Nephron (organoid): ENCODE measurements around the gene BAHD1.

Experiments
- H3K27ac Mint-ChIP-seq, 3 experiments: 2 replicates each; pipeline ENCODE4 v1.8.0; 2020; ENCODE audit warnings: mixed read lengths in 3 of 3, mild to moderate bottlenecking in 2 of 3, moderate library complexity in 1 of 3
- H3K27me3 Mint-ChIP-seq: 2 replicates; pipeline ENCODE4 v1.8.0; 2021; ENCODE audit warnings: low read depth, mild to moderate bottlenecking, moderate library complexity, mixed read lengths
- H3K36me3 Mint-ChIP-seq: 2 replicates; pipeline ENCODE4 v1.8.0; 2020; ENCODE audit warnings: low read depth, mixed read lengths
- H3K4me1 Mint-ChIP-seq: 2 replicates; pipeline ENCODE4 v1.8.0; 2020; ENCODE audit warnings: mixed read lengths
- H3K4me3 Mint-ChIP-seq, 3 experiments: 2 replicates each; pipeline ENCODE4 v1.8.0; 2020; ENCODE audit warnings: mild to moderate bottlenecking in 3 of 3, mixed read lengths in 3 of 3, moderate library complexity in 2 of 3
- H3K9me3 Mint-ChIP-seq: 2 replicates; pipeline ENCODE4 v1.8.0; 2020; ENCODE audit warnings: mixed read lengths
- CTCF ChIP-seq, 3 experiments: fragments of 200-600 bp; sonication (generic); IDR thresholded peaks; one replicate each; pipeline ENCODE4 v1.5.0; 2021; ENCODE audit warnings: antibody characterized with exemption in 3 of 3; ENCODE audit not compliant: unreplicated experiment in 3 of 3

The BAHD1 gene

GRCh38 chr15:40464595-40465185, 23.9 kb downstream of the BAHD1 start:
- H3K4me1 Mint-ChIP-seq = peaks cover 2% of the 10 kb centered on the region
- no peak overlapping the region for H3K4me3 Mint-ChIP-seq
- H3K36me3 Mint-ChIP-seq = peaks cover 30% of the 10 kb centered on the region
- H3K27me3 Mint-ChIP-seq = no peaks in the 10 kb centered on the region
- no peak overlapping the region for H3K27ac Mint-ChIP-seq
- no peak for TF ChIP-seq CTCF (IDR thresholded peaks at IDR 0.05; ENCODE audit: unreplicated experiment in 3 of 3)
- H3K9me3 Mint-ChIP-seq = no peaks in the 10 kb centered on the region

- Mint-ChIP-seq H3K27ac (no peak overlapping the region), H3K36me3 (peaks cover 30% of the 10 kb centered on the region), H3K4me1 (peaks cover 5% of the 10 kb centered on the region), H3K27me3 (no peaks in the 10 kb centered on the region), H3K9me3 (no peaks in the 10 kb centered on the region), H3K4me3 (no peak overlapping the region)
- TF ChIP-seq CTCF (IDR thresholded peaks at IDR 0.05; ENCODE audit: unreplicated experiment in 3 of 3) = no peak
Measured at GRCh38 chr15:40465939-40466338, 25.2 kb downstream of the BAHD1 start.

- Mint-ChIP-seq H3K4me3 (no peak overlapping the region), H3K36me3 (peaks cover 30% of the 10 kb centered on the region), H3K9me3 (no peaks in the 10 kb centered on the region), H3K27ac (no peak overlapping the region), H3K4me1 (peaks cover 7% of the 10 kb centered on the region), H3K27me3 (no peaks in the 10 kb centered on the region)
- no peak for TF ChIP-seq CTCF (IDR thresholded peaks at IDR 0.05; ENCODE audit: unreplicated experiment in 3 of 3)
Measured at GRCh38 chr15:40466426-40467260, 25.9 kb downstream of the BAHD1 start.

GRCh38 chr15:40467261-40467615, 26.5 kb downstream of the BAHD1 start:
- no peak overlapping the region for H3K27ac Mint-ChIP-seq
- H3K4me1 Mint-ChIP-seq = peaks cover 11% of the 10 kb centered on the region
- peaks cover 30% of the 10 kb centered on the region for H3K36me3 Mint-ChIP-seq
- H3K4me3 Mint-ChIP-seq = peak overlapping the region in 1 of 3 experiments; percentile 34
- no peaks in the 10 kb centered on the region for H3K9me3 Mint-ChIP-seq
- no peak for TF ChIP-seq CTCF (IDR thresholded peaks at IDR 0.05; ENCODE audit: unreplicated experiment in 3 of 3)
- H3K27me3 Mint-ChIP-seq = no peaks in the 10 kb centered on the region

- no peak for TF ChIP-seq CTCF (IDR thresholded peaks at IDR 0.05; ENCODE audit: unreplicated experiment in 3 of 3)
- Mint-ChIP-seq H3K4me1 (peaks cover 11% of the 10 kb centered on the region), H3K27ac (peak overlapping the region in 1 of 3 experiments; percentile 64), H3K9me3 (no peaks in the 10 kb centered on the region), H3K27me3 (no peaks in the 10 kb centered on the region), H3K36me3 (peaks cover 25% of the 10 kb centered on the region), H3K4me3 (peak overlapping the region in 2 of 3 experiments; percentile 75 to 80)
Measured at GRCh38 chr15:40468898-40469331, 28.2 kb downstream of the BAHD1 start.
